Measurements from ENCODE around the gene SKIC2.

Gene SKIC2

DNA sequence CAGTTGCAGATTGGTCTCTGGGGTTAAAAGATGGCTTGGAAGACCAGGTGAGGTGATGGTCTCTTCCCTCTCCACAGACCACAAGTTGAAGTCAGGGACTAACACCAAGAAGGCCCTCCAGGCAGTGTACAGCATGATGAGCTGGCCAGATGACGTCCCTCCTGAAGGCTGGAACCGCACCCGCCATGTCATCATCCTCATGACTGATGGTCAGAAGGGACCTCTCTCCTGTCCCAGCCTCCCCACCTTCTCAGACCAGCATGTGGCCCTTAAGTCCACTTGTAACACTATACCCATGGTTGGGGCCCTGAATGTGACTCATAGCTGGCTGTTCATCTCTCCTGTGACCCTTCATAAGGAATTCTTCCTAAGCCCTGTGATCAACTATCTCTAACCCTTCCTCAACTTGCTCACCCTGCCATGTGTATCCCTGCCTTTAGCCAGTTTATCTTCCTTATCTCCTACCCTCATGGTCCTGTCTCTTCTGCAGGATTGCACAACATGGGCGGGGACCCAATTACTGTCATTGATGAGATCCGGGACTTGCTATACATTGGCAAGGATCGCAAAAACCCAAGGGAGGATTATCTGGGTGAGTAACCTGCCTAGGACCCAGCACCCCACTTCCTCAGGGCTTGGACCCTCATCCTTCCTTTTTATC lies 10.1 kb upstream of the SKIC2 start:
- no peak for TF ChIP-seq CTCF (IDR thresholded peaks at IDR 0.05; ENCODE audit: control insufficient read depth, insufficient read depth, low read depth, low read length, missing control alignments)
- no peak overlapping the region for H3K4me3 ChIP-seq (ENCODE audit: control insufficient read depth, low read depth, low read length)
- DNase-seq (ENCODE audit: low read depth) = no peak

- no peak for DNase-seq (ENCODE audit: low read depth)
- TF ChIP-seq CTCF (IDR thresholded peaks at IDR 0.05; ENCODE audit: control insufficient read depth, insufficient read depth, low read depth, low read length, missing control alignments) = no peak
- no peak overlapping the region for H3K4me3 ChIP-seq (ENCODE audit: control insufficient read depth, low read depth, low read length)
Measured at GRCh38 chr6:31949926-31950548, 8.9 kb upstream of the SKIC2 start.

GRCh38 chr6:31952140-31952805 lies 6.7 kb upstream of the SKIC2 start:
- TF ChIP-seq CTCF (IDR thresholded peaks at IDR 0.05; ENCODE audit: control insufficient read depth, insufficient read depth, low read depth, low read length, missing control alignments) = peak; percentile 89
- H3K4me3 ChIP-seq (ENCODE audit: control insufficient read depth, low read depth, low read length) = no peak overlapping the region
- DNase-seq (ENCODE audit: low read depth) = no peak

- TF ChIP-seq CTCF (IDR thresholded peaks at IDR 0.05; ENCODE audit: control insufficient read depth, insufficient read depth, low read depth, low read length, missing control alignments) = no peak
- H3K4me3 ChIP-seq (ENCODE audit: control insufficient read depth, low read depth, low read length) = no peak overlapping the region
- no peak for DNase-seq (ENCODE audit: low read depth)
Measured at GRCh38 chr6:31952890-31953289, 6.1 kb upstream of the SKIC2 start.

DNA sequence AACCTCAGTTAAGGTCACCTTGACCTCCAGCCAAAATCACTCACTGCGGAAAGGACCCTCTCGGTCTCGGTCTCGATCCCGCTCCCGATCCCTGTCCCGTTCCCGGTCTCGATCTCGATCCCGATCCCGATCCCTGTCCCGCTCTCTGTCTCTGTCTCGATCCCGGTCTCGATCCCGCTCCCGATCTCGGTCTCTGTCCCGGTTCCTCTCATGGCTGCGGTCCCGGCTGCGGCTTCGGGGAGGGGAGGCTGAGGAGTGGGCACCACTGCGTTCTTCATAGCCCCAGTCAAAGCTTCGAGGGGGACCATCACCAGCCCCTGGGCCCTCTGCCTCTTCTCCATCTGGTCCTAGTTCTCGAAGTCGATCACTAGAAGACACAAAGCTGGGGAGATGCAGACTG lies 4.5 kb upstream of the SKIC2 start:
- no peak for TF ChIP-seq CTCF (IDR thresholded peaks at IDR 0.05; ENCODE audit: control insufficient read depth, insufficient read depth, low read depth, low read length, missing control alignments)
- no peak overlapping the region for H3K4me3 ChIP-seq (ENCODE audit: control insufficient read depth, low read depth, low read length)
- DNase-seq (ENCODE audit: low read depth) = no peak

GRCh38 chr6:31956796-31957195 lies 2.2 kb upstream of the SKIC2 start:
- DNase-seq (ENCODE audit: low read depth) = no peak
- H3K4me3 ChIP-seq (ENCODE audit: control insufficient read depth, low read depth, low read length) = no peak overlapping the region
- no peak for TF ChIP-seq CTCF (IDR thresholded peaks at IDR 0.05; ENCODE audit: control insufficient read depth, insufficient read depth, low read depth, low read length, missing control alignments)

Data from AG09309 (cell line).